ENCODE measurements around the gene PSMB3. TPM values are rescaled to one million over a fixed set of nuclear protein-coding genes. Genes with fewer than 3 reads are reported as not detected.
"Not testable (repeated sequence)": the region's sequence is repeated elsewhere in the genome, so short reads cannot be mapped to it uniquely, and the experiment has no call there.

PSMB3 gene
- polyA plus RNA-seq, 1 donor, result 117 TPM

- peak; percentile 89 to 92 for DNase-seq
- Histone ChIP-seq H3K27ac (ENCODE audit: low read length) (peak overlapping the region; percentile 70), H3K36me3 (ENCODE audit: control insufficient read depth, insufficient read depth, low read length) (peaks cover 39% of the 10 kb centered on the region)
Measured at GRCh38 chr17:38726145-38726544, 26.4 kb upstream of the PSMB3 start.

GRCh38 chr17:38727736-38728135 is 24.8 kb upstream of the PSMB3 start:
- Histone ChIP-seq H3K27me3 (ENCODE audit: control insufficient read depth, insufficient read depth, low read length) (no peaks in the 10 kb centered on the region), H3K4me1 (ENCODE audit: control insufficient read depth, insufficient read depth, low read length) (peaks cover 45% of the 10 kb centered on the region), H3K4me3 (ENCODE audit: low read length) (no peak overlapping the region), H3K36me3 (ENCODE audit: control insufficient read depth, insufficient read depth, low read length) (peaks cover 26% of the 10 kb centered on the region), H3K27ac (ENCODE audit: low read length) (no peak overlapping the region), H3K9me3 (ENCODE audit: control insufficient read depth, low read depth, low read length) (no peaks in the 10 kb centered on the region)
- no CpG with 5 or more reads among the region's 5 CpGs for WGBS (ENCODE audit: insufficient coverage, low lambda C conversion rate)
- no peak for DNase-seq

More at GRCh38 chr17:38726145-38726544, 26.4 kb upstream of the PSMB3 start:
- H3K4me3 ChIP-seq (ENCODE audit: low read length); H3K27me3 ChIP-seq (ENCODE audit: control insufficient read depth, insufficient read depth, low read length); H3K9me3 ChIP-seq (ENCODE audit: control insufficient read depth, low read depth, low read length): not testable (repeated sequence)
- H3K4me1 ChIP-seq (ENCODE audit: control insufficient read depth, insufficient read depth, low read length), result peaks cover 29% of the 10 kb centered on the region
- no CpG with 5 or more reads among the region's 8 CpGs for WGBS (ENCODE audit: insufficient coverage, low lambda C conversion rate)

GRCh38 chr17:38728290-38728831 is 24.2 kb upstream of the PSMB3 start:
- H3K27ac ChIP-seq (ENCODE audit: low read length), result no peak overlapping the region
- H3K4me1 ChIP-seq (ENCODE audit: control insufficient read depth, insufficient read depth, low read length), result peaks cover 51% of the 10 kb centered on the region
- H3K27me3 ChIP-seq (ENCODE audit: control insufficient read depth, insufficient read depth, low read length), result no peaks in the 10 kb centered on the region
- WGBS (ENCODE audit: insufficient coverage, low lambda C conversion rate), result no CpG with 5 or more reads among the region's 8 CpGs
- DNase-seq, result no peak
- H3K36me3 ChIP-seq (ENCODE audit: control insufficient read depth, insufficient read depth, low read length), result peaks cover 25% of the 10 kb centered on the region
- no peaks in the 10 kb centered on the region for H3K9me3 ChIP-seq (ENCODE audit: control insufficient read depth, low read depth, low read length)
- H3K4me3 ChIP-seq (ENCODE audit: low read length), result no peak overlapping the region

GRCh38 chr17:38729368-38729885 is 23.1 kb upstream of the PSMB3 start:
- H3K9me3 ChIP-seq (ENCODE audit: control insufficient read depth, low read depth, low read length), result no peaks in the 10 kb centered on the region
- no peaks in the 10 kb centered on the region for H3K27me3 ChIP-seq (ENCODE audit: control insufficient read depth, insufficient read depth, low read length)
- 60% methylated on average over 1 of the region's 14 CpGs for WGBS (ENCODE audit: insufficient coverage, low lambda C conversion rate)
- H3K36me3 ChIP-seq (ENCODE audit: control insufficient read depth, insufficient read depth, low read length), result peaks cover 26% of the 10 kb centered on the region
- H3K27ac ChIP-seq (ENCODE audit: low read length), result peak overlapping the region; percentile 66
- peak overlapping the region; percentile 55 for H3K4me3 ChIP-seq (ENCODE audit: low read length)
- DNase-seq, result no peak
- H3K4me1 ChIP-seq (ENCODE audit: control insufficient read depth, insufficient read depth, low read length), result peaks cover 62% of the 10 kb centered on the region

- DNase-seq, result peak; percentile 88 to 93
- Histone ChIP-seq H3K36me3 (ENCODE audit: control insufficient read depth, insufficient read depth, low read length) (peaks cover 23% of the 10 kb centered on the region), H3K27ac (ENCODE audit: low read length) (peak within 1 kb of the TSS; percentile 98), H3K9me3 (ENCODE audit: control insufficient read depth, low read depth, low read length) (no peaks in the 10 kb centered on the region), H3K4me3 (ENCODE audit: low read length) (peak within 1 kb of the TSS; percentile 66), H3K4me1 (ENCODE audit: control insufficient read depth, insufficient read depth, low read length) (peaks cover 65% of the 10 kb centered on the region), H3K27me3 (ENCODE audit: control insufficient read depth, insufficient read depth, low read length) (no peaks in the 10 kb centered on the region)
- WGBS (ENCODE audit: insufficient coverage, low lambda C conversion rate), result no CpG with 5 or more reads among the region's 92 CpGs
Measured at GRCh38 chr17:38729886-38730525, 22.5 kb upstream of the PSMB3 start, which contains the start of gene CISD3. Gene CISD3 (plus strand): TSS chr17:38730341. CDS start chr17:38730359, 18 bp downstream.

GRCh38 chr17:38730526-38731379 is 21.8 kb upstream of the PSMB3 start:
- Histone ChIP-seq H3K36me3 (ENCODE audit: control insufficient read depth, insufficient read depth, low read length) (peaks cover 22% of the 10 kb centered on the region), H3K4me3 (ENCODE audit: low read length) (peak overlapping the region; percentile 66), H3K27ac (ENCODE audit: low read length) (peak overlapping the region; percentile 98), H3K27me3 (ENCODE audit: control insufficient read depth, insufficient read depth, low read length) (no peaks in the 10 kb centered on the region), H3K9me3 (ENCODE audit: control insufficient read depth, low read depth, low read length) (no peaks in the 10 kb centered on the region), H3K4me1 (ENCODE audit: control insufficient read depth, insufficient read depth, low read length) (peaks cover 63% of the 10 kb centered on the region)
- whole genome bisulfite sequencing (ENCODE audit: insufficient coverage, low lambda C conversion rate), result 20% methylated on average over 1 of the region's 27 CpGs
- peak; percentile 84 to 91 for DNase-seq

- peaks cover 27% of the 10 kb centered on the region for H3K36me3 ChIP-seq (ENCODE audit: control insufficient read depth, insufficient read depth, low read length)
- H3K27ac ChIP-seq (ENCODE audit: low read length), result peak overlapping the region; percentile 98
- 100% methylated on average over 1 of the region's 8 CpGs for WGBS (ENCODE audit: insufficient coverage, low lambda C conversion rate)
- no peak for DNase-seq
- peaks cover 54% of the 10 kb centered on the region for H3K4me1 ChIP-seq (ENCODE audit: control insufficient read depth, insufficient read depth, low read length)
- H3K27me3 ChIP-seq (ENCODE audit: control insufficient read depth, insufficient read depth, low read length), result no peaks in the 10 kb centered on the region
- no peaks in the 10 kb centered on the region for H3K9me3 ChIP-seq (ENCODE audit: control insufficient read depth, low read depth, low read length)
- H3K4me3 ChIP-seq (ENCODE audit: low read length), result peak overlapping the region; percentile 66
Measured at GRCh38 chr17:38731526-38732294, 20.8 kb upstream of the PSMB3 start.

GRCh38 chr17:38732376-38733281 is 19.9 kb upstream of the PSMB3 start:
- Histone ChIP-seq H3K27me3 (ENCODE audit: control insufficient read depth, insufficient read depth, low read length) (no peaks in the 10 kb centered on the region), H3K4me1 (ENCODE audit: control insufficient read depth, insufficient read depth, low read length) (peaks cover 52% of the 10 kb centered on the region), H3K36me3 (ENCODE audit: control insufficient read depth, insufficient read depth, low read length) (peaks cover 27% of the 10 kb centered on the region), H3K9me3 (ENCODE audit: control insufficient read depth, low read depth, low read length) (no peaks in the 10 kb centered on the region), H3K27ac (ENCODE audit: low read length) (peak overlapping the region; percentile 98), H3K4me3 (ENCODE audit: low read length) (no peak overlapping the region)
- peak in 1 of 2 donors; percentile 84 for DNase-seq
- no CpG with 5 or more reads among the region's 7 CpGs for WGBS (ENCODE audit: insufficient coverage, low lambda C conversion rate)

GRCh38 chr17:38733282-38733981 is 19.1 kb upstream of the PSMB3 start:
- Histone ChIP-seq H3K9me3 (ENCODE audit: control insufficient read depth, low read depth, low read length) (no peaks in the 10 kb centered on the region), H3K27ac (ENCODE audit: low read length) (peak overlapping the region; percentile 98), H3K4me1 (ENCODE audit: control insufficient read depth, insufficient read depth, low read length) (peaks cover 52% of the 10 kb centered on the region), H3K27me3 (ENCODE audit: control insufficient read depth, insufficient read depth, low read length) (no peaks in the 10 kb centered on the region), H3K4me3 (ENCODE audit: low read length) (no peak overlapping the region), H3K36me3 (ENCODE audit: control insufficient read depth, insufficient read depth, low read length) (peaks cover 27% of the 10 kb centered on the region)
- DNase-seq, result no peak
- WGBS (ENCODE audit: insufficient coverage, low lambda C conversion rate), result no CpG with 5 or more reads among the region's 9 CpGs
